ENCODE measurements around the gene MEIS2.

GRCh38 chr15:37136666-37137065, 36.3 kb upstream of the MEIS2 start:
- TF ChIP-seq CTCF (IDR thresholded peaks at IDR 0.05; ENCODE audit: insufficient read depth, low read length) (no peak), SPI1 (IDR thresholded peaks at IDR 0.05; ENCODE audit: borderline replicate concordance, low read depth) (no peak)
